Muscle layer of colon (tissue), 2 donors: ENCODE results near the gene SYAP1.
A peak's percentile ranks its signal among the peaks of the same experiment; 100 is the strongest.

Source experiments
- H3K27ac ChIP-seq: one replicate; pipeline ENCODE4 v1.7.0; 2013; ENCODE audit warnings: low read depth, mild to moderate bottlenecking, low read length, moderate library complexity
- H3K27me3 ChIP-seq, 2 donors: one replicate each; pipeline ENCODE4 v1.7.0; 2013; ENCODE audit warnings: low read length in 2 of 2, mild to moderate bottlenecking in 2 of 2; ENCODE audit not compliant: insufficient read depth in 2 of 2, control insufficient read depth in 1 of 2
- H3K36me3 ChIP-seq: one replicate; pipeline ENCODE4 v1.7.0; 2013; ENCODE audit warnings: mild to moderate bottlenecking, low read length; ENCODE audit not compliant: insufficient read depth
- H3K4me1 ChIP-seq: one replicate; pipeline ENCODE4 v1.7.0; 2013; ENCODE audit warnings: mild to moderate bottlenecking, low read length; ENCODE audit not compliant: insufficient read depth
- H3K4me3 ChIP-seq, 2 donors: one replicate each; pipeline ENCODE4 v1.7.0; 2013; ENCODE audit warnings: low read length in 2 of 2, low read depth in 1 of 2, mild to moderate bottlenecking in 1 of 2, moderate library complexity in 1 of 2
- H3K9ac ChIP-seq: one replicate; pipeline ENCODE4 v1.7.0; 2013; ENCODE audit warnings: low read length
- H3K9me3 ChIP-seq: one replicate; pipeline ENCODE4 v1.7.0; 2013; ENCODE audit warnings: mild to moderate bottlenecking, low read length
- donor health status: abdominal sarcoma.
- donor health status: Adenocarcinoma of cecum.

The SYAP1 gene

GRCh38 chrX:16719334-16720084, at the start of gene SYAP1:
Gene SYAP1, plus strand, starts transcription at chrX:16719612. Its CDS starts 113 bp downstream, at chrX:16719725.
- Histone ChIP-seq H3K27me3 (no peaks in the 10 kb centered on the region), H3K27ac (peak within 1 kb of the TSS; percentile 91), H3K9ac (peak within 1 kb of the TSS; percentile 93)

DNA sequence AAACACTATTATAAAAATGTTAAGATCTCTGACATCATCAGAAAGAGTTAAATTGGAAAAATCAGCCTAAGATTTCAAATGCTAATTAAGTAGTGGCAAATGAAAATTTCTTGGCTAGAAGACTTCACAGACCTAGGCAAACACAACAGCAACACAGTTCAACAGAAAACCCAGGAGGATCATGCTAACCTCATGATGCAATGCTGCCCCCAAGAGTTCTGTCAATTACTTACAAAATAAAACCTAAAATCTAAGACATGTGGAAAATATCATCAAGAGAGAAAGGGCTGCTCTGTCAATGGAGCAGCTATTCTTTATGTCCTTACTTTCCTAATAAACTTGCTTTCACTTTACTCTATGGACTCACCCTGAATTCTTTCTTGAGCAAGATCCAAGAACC, 48.4 kb upstream of the SYAP1 start:
- Histone ChIP-seq H3K4me3 (no peak overlapping the region), H3K9me3 (no peaks in the 10 kb centered on the region), H3K4me1 (no peaks in the 10 kb centered on the region), H3K27me3 (no peaks in the 10 kb centered on the region), H3K36me3 (no peaks in the 10 kb centered on the region), H3K9ac (no peak overlapping the region), H3K27ac (no peak overlapping the region)

More at GRCh38 chrX:16719334-16720084, at the start of gene SYAP1:
- Histone ChIP-seq H3K4me3 (peak within 1 kb of the TSS; percentile 78 to 85), H3K4me1 (peaks cover 12% of the 10 kb centered on the region), H3K36me3 (no peaks in the 10 kb centered on the region), H3K9me3 (no peaks in the 10 kb centered on the region)

GRCh38 chrX:16678689-16679088, 40.7 kb upstream of the SYAP1 start:
- H3K4me3 ChIP-seq, result no peak overlapping the region
- H3K36me3 ChIP-seq, result peaks cover 10% of the 10 kb centered on the region

GRCh38 chrX:16683007-16683664, 36.3 kb upstream of the SYAP1 start:
- Histone ChIP-seq H3K9me3 (no peaks in the 10 kb centered on the region), H3K4me1 (no peaks in the 10 kb centered on the region), H3K9ac (no peak overlapping the region), H3K27ac (no peak overlapping the region), H3K27me3 (no peaks in the 10 kb centered on the region), H3K4me3 (no peak overlapping the region), H3K36me3 (peaks cover 7% of the 10 kb centered on the region)

More at GRCh38 chrX:16678689-16679088, 40.7 kb upstream of the SYAP1 start:
- H3K27me3 ChIP-seq, result no peaks in the 10 kb centered on the region
- no peaks in the 10 kb centered on the region for H3K9me3 ChIP-seq
- H3K9ac ChIP-seq, result no peak overlapping the region
- H3K4me1 ChIP-seq, result no peaks in the 10 kb centered on the region
- no peak overlapping the region for H3K27ac ChIP-seq

DNA sequence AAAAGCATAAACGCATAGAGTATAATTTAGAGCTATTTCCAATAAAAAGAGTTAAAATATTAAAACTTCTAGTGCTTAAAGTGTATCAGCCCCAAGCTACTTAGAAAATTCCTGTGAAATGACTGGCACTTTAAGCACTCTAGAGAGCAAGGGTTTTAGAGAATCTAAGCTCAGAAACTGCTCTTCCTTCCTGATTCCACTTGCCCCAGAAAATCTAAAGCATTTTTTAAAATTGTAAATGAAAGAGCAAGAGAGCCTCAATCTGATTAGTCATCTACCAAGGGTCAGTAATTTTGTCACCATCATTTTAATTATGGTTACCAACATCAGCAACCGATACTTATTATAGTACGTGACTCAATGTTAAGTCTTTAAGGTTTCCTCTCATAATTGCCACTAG, 31.9 kb upstream of the SYAP1 start:
- Histone ChIP-seq H3K27ac (no peak overlapping the region), H3K4me3 (no peak overlapping the region), H3K9ac (no peak overlapping the region), H3K4me1 (no peaks in the 10 kb centered on the region), H3K27me3 (no peaks in the 10 kb centered on the region), H3K9me3 (no peaks in the 10 kb centered on the region), H3K36me3 (peaks cover 9% of the 10 kb centered on the region)

DNA sequence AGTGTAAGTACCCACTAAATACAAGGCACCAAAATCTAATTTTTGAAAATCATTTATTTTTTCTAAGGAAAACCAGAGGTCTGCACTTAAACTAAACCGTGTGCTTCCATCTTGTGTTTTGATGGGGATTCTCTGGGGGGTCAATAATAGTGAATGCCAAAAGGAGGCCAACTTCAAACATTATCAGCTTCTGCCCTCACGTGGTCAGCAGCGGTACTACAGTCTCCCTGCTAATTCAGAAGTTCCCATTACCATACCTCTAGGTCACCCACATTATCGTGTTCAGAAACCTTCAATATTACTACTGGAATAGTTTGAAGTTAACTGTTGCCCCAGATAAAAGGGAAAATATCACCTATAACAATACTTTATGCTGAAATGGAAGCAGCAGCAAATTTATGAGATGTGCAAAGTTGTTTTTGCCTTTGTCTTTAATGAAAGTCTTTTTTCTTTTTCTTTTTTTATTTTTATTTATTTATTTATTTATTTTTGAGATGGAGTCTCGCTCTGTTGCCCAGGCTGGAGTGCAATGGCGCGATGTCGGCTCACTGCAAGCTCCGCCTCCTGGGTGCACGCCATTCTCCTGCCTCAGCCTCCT, 24.2 kb upstream of the SYAP1 start:
- Histone ChIP-seq H3K4me3 (no peak overlapping the region), H3K4me1 (no peaks in the 10 kb centered on the region), H3K27me3 (no peaks in the 10 kb centered on the region), H3K9ac (no peak overlapping the region), H3K9me3 (no peaks in the 10 kb centered on the region), H3K27ac (no peak overlapping the region), H3K36me3 (peaks cover 5% of the 10 kb centered on the region)

GRCh38 chrX:16696956-16697355, 22.5 kb upstream of the SYAP1 start:
- no peak overlapping the region for H3K27ac ChIP-seq
- no peaks in the 10 kb centered on the region for H3K4me1 ChIP-seq
- no peaks in the 10 kb centered on the region for H3K27me3 ChIP-seq
- H3K9me3 ChIP-seq, result no peaks in the 10 kb centered on the region
- H3K4me3 ChIP-seq, result no peak overlapping the region
- no peak overlapping the region for H3K9ac ChIP-seq
- peaks cover 5% of the 10 kb centered on the region for H3K36me3 ChIP-seq

GRCh38 chrX:16699389-16699788, 20.0 kb upstream of the SYAP1 start:
- no peaks in the 10 kb centered on the region for H3K27me3 ChIP-seq
- H3K4me1 ChIP-seq, result no peaks in the 10 kb centered on the region
- no peaks in the 10 kb centered on the region for H3K9me3 ChIP-seq
- H3K27ac ChIP-seq, result no peak overlapping the region
- H3K9ac ChIP-seq, result no peak overlapping the region
- no peaks in the 10 kb centered on the region for H3K36me3 ChIP-seq
- H3K4me3 ChIP-seq, result no peak overlapping the region

GRCh38 chrX:16700734-16701133, 18.7 kb upstream of the SYAP1 start:
- H3K9me3 ChIP-seq, result no peaks in the 10 kb centered on the region
- H3K9ac ChIP-seq, result no peak overlapping the region
- no peaks in the 10 kb centered on the region for H3K36me3 ChIP-seq
- no peaks in the 10 kb centered on the region for H3K4me1 ChIP-seq
- H3K27me3 ChIP-seq, result no peaks in the 10 kb centered on the region
- no peak overlapping the region for H3K4me3 ChIP-seq
- no peak overlapping the region for H3K27ac ChIP-seq

GRCh38 chrX:16702700-16703599, 16.5 kb upstream of the SYAP1 start:
- H3K27me3 ChIP-seq, result no peaks in the 10 kb centered on the region
- no peak overlapping the region for H3K27ac ChIP-seq
- H3K4me1 ChIP-seq, result no peaks in the 10 kb centered on the region
- no peak overlapping the region for H3K4me3 ChIP-seq
- H3K9me3 ChIP-seq, result no peaks in the 10 kb centered on the region
- no peak overlapping the region for H3K9ac ChIP-seq
- H3K36me3 ChIP-seq, result no peaks in the 10 kb centered on the region

- no peaks in the 10 kb centered on the region for H3K9me3 ChIP-seq
- no peak overlapping the region for H3K9ac ChIP-seq
- H3K27ac ChIP-seq, result no peak overlapping the region
- no peaks in the 10 kb centered on the region for H3K27me3 ChIP-seq
- H3K4me3 ChIP-seq, result no peak overlapping the region
- H3K4me1 ChIP-seq, result no peaks in the 10 kb centered on the region
- H3K36me3 ChIP-seq, result no peaks in the 10 kb centered on the region
Measured at GRCh38 chrX:16705370-16705769, 14.0 kb upstream of the SYAP1 start.
